WTC11 (cell line): Measurements from ENCODE around the gene DPP4.

Experiments
- ERG ChIP-seq: fragments of 250-450 bp; sonication (Bioruptor Pico); IDR thresholded peaks from 2 replicates; pipeline ENCODE4 v1.8.0; 2021; ENCODE audit warnings: mild to moderate bottlenecking
- ESRRA ChIP-seq: sonication (generic); formaldehyde crosslinking; IDR thresholded peaks from 2 replicates; pipeline ENCODE4 v1.8.1; 2022; ENCODE audit warnings: mild to moderate bottlenecking, missing genetic modification reagents, borderline replicate concordance
- NR3C1 ChIP-seq: sonication (generic); formaldehyde crosslinking; conservative IDR thresholded peaks from 2 replicates; pipeline ENCODE4 v1.8.1; 2023; ENCODE audit warnings: low read depth, mild to moderate bottlenecking, missing genetic modification reagents
- OVOL2 ChIP-seq: fragments of 250-450 bp; sonication (Bioruptor Pico); IDR thresholded peaks from 2 replicates; pipeline ENCODE4 v1.9.0; 2021; ENCODE audit warnings: mild to moderate bottlenecking, borderline replicate concordance
- TEAD1 ChIP-seq: sonication (generic); formaldehyde crosslinking; IDR thresholded peaks from 2 replicates; pipeline ENCODE4 v1.8.0; 2022; ENCODE audit warnings: mild to moderate bottlenecking, missing genetic modification reagents
- ZNF138 ChIP-seq: sonication (generic); formaldehyde crosslinking; conservative IDR thresholded peaks from 2 replicates; pipeline ENCODE4 v1.8.1; 2022; ENCODE audit warnings: mild to moderate bottlenecking, moderate library complexity, missing genetic modification reagents
- ZNF512 ChIP-seq: sonication (generic); formaldehyde crosslinking; IDR thresholded peaks from 2 replicates; pipeline ENCODE4 v1.8.1; 2022; ENCODE audit warnings: missing genetic modification reagents, borderline replicate concordance
- TF ChIP-seq, protein P1 (sequence below): fragments of 200-600 bp; IDR thresholded peaks from 2 replicates; pipeline ENCODE4 v1.8.0; 2022; ENCODE audit warnings: antibody characterized with exemption
- TF ChIP-seq, protein P2 (sequence below): sonication (generic); formaldehyde crosslinking; IDR thresholded peaks from 2 replicates; pipeline ENCODE4 v1.8.0; 2022; ENCODE audit warnings: mild to moderate bottlenecking, missing genetic modification reagents

- TF ChIP-seq ESRRA (no peak), TEAD1 (CRISPR knock-in tag) (no peak), NR3C1 (CRISPR knock-in tag) (no peak), ERG (CRISPR knock-in tag) (no peak), OVOL2 (CRISPR knock-in tag) (no peak), ZNF138 (CRISPR knock-in tag) (no peak), ZNF512 (CRISPR knock-in tag) (no peak)
- TF ChIP-seq, protein P1, sequence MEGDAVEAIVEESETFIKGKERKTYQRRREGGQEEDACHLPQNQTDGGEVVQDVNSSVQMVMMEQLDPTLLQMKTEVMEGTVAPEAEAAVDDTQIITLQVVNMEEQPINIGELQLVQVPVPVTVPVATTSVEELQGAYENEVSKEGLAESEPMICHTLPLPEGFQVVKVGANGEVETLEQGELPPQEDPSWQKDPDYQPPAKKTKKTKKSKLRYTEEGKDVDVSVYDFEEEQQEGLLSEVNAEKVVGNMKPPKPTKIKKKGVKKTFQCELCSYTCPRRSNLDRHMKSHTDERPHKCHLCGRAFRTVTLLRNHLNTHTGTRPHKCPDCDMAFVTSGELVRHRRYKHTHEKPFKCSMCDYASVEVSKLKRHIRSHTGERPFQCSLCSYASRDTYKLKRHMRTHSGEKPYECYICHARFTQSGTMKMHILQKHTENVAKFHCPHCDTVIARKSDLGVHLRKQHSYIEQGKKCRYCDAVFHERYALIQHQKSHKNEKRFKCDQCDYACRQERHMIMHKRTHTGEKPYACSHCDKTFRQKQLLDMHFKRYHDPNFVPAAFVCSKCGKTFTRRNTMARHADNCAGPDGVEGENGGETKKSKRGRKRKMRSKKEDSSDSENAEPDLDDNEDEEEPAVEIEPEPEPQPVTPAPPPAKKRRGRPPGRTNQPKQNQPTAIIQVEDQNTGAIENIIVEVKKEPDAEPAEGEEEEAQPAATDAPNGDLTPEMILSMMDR, result no peak
- TF ChIP-seq, protein P2, sequence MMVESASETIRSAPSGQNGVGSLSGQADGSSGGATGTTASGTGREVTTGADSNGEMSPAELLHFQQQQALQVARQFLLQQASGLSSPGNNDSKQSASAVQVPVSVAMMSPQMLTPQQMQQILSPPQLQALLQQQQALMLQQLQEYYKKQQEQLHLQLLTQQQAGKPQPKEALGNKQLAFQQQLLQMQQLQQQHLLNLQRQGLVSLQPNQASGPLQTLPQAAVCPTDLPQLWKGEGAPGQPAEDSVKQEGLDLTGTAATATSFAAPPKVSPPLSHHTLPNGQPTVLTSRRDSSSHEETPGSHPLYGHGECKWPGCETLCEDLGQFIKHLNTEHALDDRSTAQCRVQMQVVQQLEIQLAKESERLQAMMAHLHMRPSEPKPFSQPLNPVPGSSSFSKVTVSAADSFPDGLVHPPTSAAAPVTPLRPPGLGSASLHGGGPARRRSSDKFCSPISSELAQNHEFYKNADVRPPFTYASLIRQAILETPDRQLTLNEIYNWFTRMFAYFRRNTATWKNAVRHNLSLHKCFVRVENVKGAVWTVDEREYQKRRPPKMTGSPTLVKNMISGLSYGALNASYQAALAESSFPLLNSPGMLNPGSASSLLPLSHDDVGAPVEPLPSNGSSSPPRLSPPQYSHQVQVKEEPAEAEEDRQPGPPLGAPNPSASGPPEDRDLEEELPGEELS, result no peak
Measured at GRCh38 chr2:162035981-162036380, 38.0 kb downstream of the DPP4 start.
